Pancreas (tissue), 10 donors: Measurements from ENCODE around the gene PIK3C2B. TPM values are rescaled to one million over a fixed set of nuclear protein-coding genes. Genes with fewer than 3 reads are reported as not detected.

Experiments
- ATAC-seq, 4 donors: fragments of 200-7000 bp; cut with Tn5 transposase; one replicate each; pipeline versions ENCODE4 v1.8.0 to v1.9.1; 2020; ENCODE audit warnings: mild to moderate bottlenecking in 4 of 4, moderate library complexity in 4 of 4
- DNase-seq, 6 donors: peaks; one replicate each; pipeline ENCODE4 v3.0.0-alpha.2; 2020
- FAIRE-seq: peaks from 2 replicates; lab custom pipeline; 2012; peaks lifted over from hg19 to GRCh38; lab: Jason Lieb, UNC
- H3K27ac ChIP-seq, 4 donors: fragments of 200-600 bp; sonication (generic); 1 replicate in 3 of 4; 2 replicates in 1 of 4; pipeline versions ENCODE4 v1.5.0 to v1.8.0; 2020
- H3K27me3 ChIP-seq, 4 donors: fragments of 200-600 bp; one replicate each; pipeline ENCODE4 v1.8.0; 2021
- H3K36me3 ChIP-seq, 3 donors: fragments of 200-600 bp; sonication (generic) in 1 of 3; one replicate each; pipeline versions ENCODE4 v1.5.0 to v1.8.0; 2020 to 2021
- H3K4me1 ChIP-seq, 3 donors: fragments of 200-600 bp; one replicate each; pipeline ENCODE4 v1.8.0; 2021
- H3K4me3 ChIP-seq, 4 donors: fragments of 200-600 bp; sonication (generic) in 2 of 4; one replicate each; pipeline versions ENCODE4 v1.5.0 to v1.8.0; 2020 to 2021
- H3K9me3 ChIP-seq, 4 donors: fragments of 200-600 bp; one replicate each; pipeline ENCODE4 v1.8.0; 2021
- CTCF ChIP-seq, 4 donors: fragments of 200-600 bp; sonication (generic) in 3 of 4; IDR thresholded peaks; one replicate each; pipeline versions ENCODE4 v1.5.0 to v1.8.0; 2021; ENCODE audit warnings: antibody characterized with exemption in 4 of 4
- WGBS, 2 donors: extraction: QIAGEN DNeasy Blood & Tissue Kit; methylation state at CpG; one replicate each; pipeline ENCODE4 v1.1.7; 2013; 5-methylcytosine and 5-hydroxymethylcytosine counted together
- intact Hi-C, 3 donors: fragments of 100-400 bp; cut with DNase I; formaldehyde crosslinking; loops; one replicate each; pipeline versions ENCODE4 v1.11.1 to v1.14.2; 2022
- polyA plus RNA-seq, 2 donors: library from polyadenylated mRNA; stranded (reverse); fragments of 200-250 nt; gene quantifications; one replicate each; pipeline ENCODE4 v1.2.3, GENCODE V29; 2013
- total RNA-seq, 6 donors: library from RNA; stranded (reverse); fragmentation: NEBNext Ultra II Directional in 4 of 6; extraction: Animal tissue kit (Norgen Biotek cat#: 25700) in 4 of 6; gene quantifications; one replicate each; pipeline versions ENCODE4 v1.2.1 to v1.2.4, GENCODE V29; 2021 to 2023
- donor health status: healthy with polysubstance abuse.
- donor health status: DM: no; HTN: no; CAD: no; lungs with moderate emphysema.
- donor health status: DM: no; HTN: no; CAD: no.
- donor health status: control.
- donor health status: control.
- donor health status: Bipolar disorder and iron deficiency.
- donor health status: DM: yes; HTN: yes; CAD: no.
- donor health status: DM: no; HTN: no; CAD: no.
- donor health status: DM: no; HTN: no; CAD: no.
- donor health status: DM: yes; HTN: yes; CAD: no.

PIK3C2B gene
- total and polyA plus RNA-seq, 8 donors, result 5.4 to 17.5 (median 9.7) TPM

GRCh38 chr1:204472660-204473059 is 21.9 kb downstream of the PIK3C2B start:
- no peak overlapping the region for H3K27ac ChIP-seq
- peaks cover 0 to 5% (median 0%) of the 10 kb centered on the region in 3 donors for H3K36me3 ChIP-seq
- DNase-seq (no peak), FAIRE-seq (no peak), ATAC-seq (no peak)
- no peak overlapping the region for H3K4me3 ChIP-seq
- intact Hi-C loops, result no loop called here
- TF ChIP-seq CTCF (IDR thresholded peaks at IDR 0.05), result no peak
- 94 to 97% methylated on average over 2 of the region's 2 CpGs for WGBS, 2 donors
- no peaks in the 10 kb centered on the region for H3K27me3 ChIP-seq
- no peaks in the 10 kb centered on the region for H3K9me3 ChIP-seq
- peaks cover 0 to 7% (median 0%) of the 10 kb centered on the region in 3 donors for H3K4me1 ChIP-seq

GRCh38 chr1:204471687-204472086 is 22.9 kb downstream of the PIK3C2B start:
- FAIRE-seq (no peak), DNase-seq (no peak), ATAC-seq (no peak)
- intact Hi-C loops, result no loop called here
- no peaks in the 10 kb centered on the region for H3K27me3 ChIP-seq
- H3K4me3 ChIP-seq, result no peak overlapping the region
- H3K4me1 ChIP-seq, result no peaks in the 10 kb centered on the region
- H3K36me3 ChIP-seq, result peaks cover 0 to 5% (median 0%) of the 10 kb centered on the region in 3 donors
- no peak overlapping the region for H3K27ac ChIP-seq
- no peak for TF ChIP-seq CTCF (IDR thresholded peaks at IDR 0.05)
- WGBS, 2 donors, result 78 to 85% methylated on average over 4 of the region's 4 CpGs
- no peaks in the 10 kb centered on the region for H3K9me3 ChIP-seq

- no peaks in the 10 kb centered on the region for H3K4me1 ChIP-seq
- WGBS, 2 donors, result 88 to 90% methylated on average over 10 of the region's 10 CpGs
- peaks cover 0 to 5% (median 0%) of the 10 kb centered on the region in 3 donors for H3K36me3 ChIP-seq
- H3K4me3 ChIP-seq, result no peak overlapping the region
- TF ChIP-seq CTCF (IDR thresholded peaks at IDR 0.05), result no peak
- intact Hi-C loops, result no loop called here
- DNase-seq, result no peak
- FAIRE-seq, result no peak
- no peaks in the 10 kb centered on the region for H3K27me3 ChIP-seq
- no peaks in the 10 kb centered on the region for H3K9me3 ChIP-seq
- no peak overlapping the region for H3K27ac ChIP-seq
- ATAC-seq, result no peak
Observed at GRCh38 chr1:204469304-204469703, 25.3 kb downstream of the PIK3C2B start.

GRCh38 chr1:204468766-204469302 is 25.8 kb downstream of the PIK3C2B start:
- Histone ChIP-seq H3K27ac (no peak overlapping the region), H3K27me3 (no peaks in the 10 kb centered on the region), H3K4me1 (no peaks in the 10 kb centered on the region), H3K4me3 (no peak overlapping the region), H3K9me3 (no peaks in the 10 kb centered on the region), H3K36me3 (peaks cover 0 to 5% (median 0%) of the 10 kb centered on the region in 3 donors)
- intact Hi-C loops, result no loop called here
- DNase-seq (no peak), FAIRE-seq (no peak), ATAC-seq (no peak)
- 85 to 88% methylated on average over 18 of the region's 18 CpGs for WGBS, 2 donors
- no peak for TF ChIP-seq CTCF (IDR thresholded peaks at IDR 0.05)

- intact Hi-C loops, result no loop called here
- no peak overlapping the region for H3K27ac ChIP-seq
- FAIRE-seq, result no peak
- no peak for ATAC-seq
- TF ChIP-seq CTCF (IDR thresholded peaks at IDR 0.05), result no peak
- peaks cover 0 to 5% (median 0%) of the 10 kb centered on the region in 3 donors for H3K36me3 ChIP-seq
- no peaks in the 10 kb centered on the region for H3K27me3 ChIP-seq
- no peaks in the 10 kb centered on the region for H3K9me3 ChIP-seq
- 92 to 93% methylated on average over 10 of the region's 10 CpGs for WGBS, 2 donors
- H3K4me3 ChIP-seq, result no peak overlapping the region
- no peak for DNase-seq
- no peaks in the 10 kb centered on the region for H3K4me1 ChIP-seq
Observed at GRCh38 chr1:204468206-204468605, 26.4 kb downstream of the PIK3C2B start.
